ENCODE results near the gene OR8H1.

The OR8H1 gene

GRCh38 chr11:56292154-56292553 lies at the start of gene OR8H1:
TSS of gene OR8H1 (minus strand) at chr11:56292254. CDS start at chr11:56291062, 1,192 bp downstream.
- DNase-seq = no peak

- DNase-seq = no peak
Observed at GRCh38 chr11:56340289-56340688, 48.2 kb upstream of the OR8H1 start.

GRCh38 chr11:56333156-56333555 lies 41.1 kb upstream of the OR8H1 start:
- DNase-seq = no peak

- no peak for DNase-seq
Observed at GRCh38 chr11:56331861-56332491, 39.9 kb upstream of the OR8H1 start.

- no peak for DNase-seq
Observed at GRCh38 chr11:56314844-56315243, 22.8 kb upstream of the OR8H1 start, which contains the start of gene OR8K3. TSS of gene OR8K3 (plus strand) at chr11:56315144. CDS start at chr11:56318307, 3,163 bp downstream.

GRCh38 chr11:56307836-56308235 lies 15.8 kb upstream of the OR8H1 start:
- DNase-seq = no peak

GRCh38 chr11:56296898-56297297 lies 4.8 kb upstream of the OR8H1 start:
- no peak for DNase-seq

- no peak for DNase-seq
Observed at GRCh38 chr11:56273854-56274253, 18.2 kb downstream of the OR8H1 start, which contains the start of gene OR5T1. TSS of gene OR5T1 (plus strand) at chr11:56274154. CDS start at chr11:56275639, 1,485 bp downstream.

- DNase-seq = no peak
Observed at GRCh38 chr11:56271092-56271491, 21.0 kb downstream of the OR8H1 start.

- no peak for DNase-seq
Observed at GRCh38 chr11:56251954-56252353, 40.1 kb downstream of the OR8H1 start, which contains the start of gene OR5T3. TSS of gene OR5T3 (plus strand) at chr11:56252254. CDS start at chr11:56252254, 0 bp downstream.
